ENCODE measurements around the gene PPP1R1C. TPM values are rescaled to one million over a fixed set of nuclear protein-coding genes. Genes with fewer than 3 reads are reported as not detected.

PPP1R1C gene
- total RNA-seq, 1 donor from 2014 or later, result 1.7 TPM

GRCh38 chr2:182142062-182142461, 156.4 kb downstream of the PPP1R1C start:
- DNase-seq (ENCODE audit: low read depth, low spot score), result no peak
- Mint-ChIP-seq H3K4me1 (peaks cover 3% of the 10 kb centered on the region), H3K9me3 (no peaks in the 10 kb centered on the region), H3K27ac (ENCODE audit: unreplicated experiment) (no peak overlapping the region), H3K27me3 (ENCODE audit: low read depth) (no peaks in the 10 kb centered on the region), H3K36me3 (ENCODE audit: low read depth) (peaks cover 2% of the 10 kb centered on the region), H3K4me3 (no peak overlapping the region)
- TF ChIP-seq, protein P1, sequence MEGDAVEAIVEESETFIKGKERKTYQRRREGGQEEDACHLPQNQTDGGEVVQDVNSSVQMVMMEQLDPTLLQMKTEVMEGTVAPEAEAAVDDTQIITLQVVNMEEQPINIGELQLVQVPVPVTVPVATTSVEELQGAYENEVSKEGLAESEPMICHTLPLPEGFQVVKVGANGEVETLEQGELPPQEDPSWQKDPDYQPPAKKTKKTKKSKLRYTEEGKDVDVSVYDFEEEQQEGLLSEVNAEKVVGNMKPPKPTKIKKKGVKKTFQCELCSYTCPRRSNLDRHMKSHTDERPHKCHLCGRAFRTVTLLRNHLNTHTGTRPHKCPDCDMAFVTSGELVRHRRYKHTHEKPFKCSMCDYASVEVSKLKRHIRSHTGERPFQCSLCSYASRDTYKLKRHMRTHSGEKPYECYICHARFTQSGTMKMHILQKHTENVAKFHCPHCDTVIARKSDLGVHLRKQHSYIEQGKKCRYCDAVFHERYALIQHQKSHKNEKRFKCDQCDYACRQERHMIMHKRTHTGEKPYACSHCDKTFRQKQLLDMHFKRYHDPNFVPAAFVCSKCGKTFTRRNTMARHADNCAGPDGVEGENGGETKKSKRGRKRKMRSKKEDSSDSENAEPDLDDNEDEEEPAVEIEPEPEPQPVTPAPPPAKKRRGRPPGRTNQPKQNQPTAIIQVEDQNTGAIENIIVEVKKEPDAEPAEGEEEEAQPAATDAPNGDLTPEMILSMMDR (conservative IDR thresholded peaks at IDR 0.05), result no peak

DNA sequence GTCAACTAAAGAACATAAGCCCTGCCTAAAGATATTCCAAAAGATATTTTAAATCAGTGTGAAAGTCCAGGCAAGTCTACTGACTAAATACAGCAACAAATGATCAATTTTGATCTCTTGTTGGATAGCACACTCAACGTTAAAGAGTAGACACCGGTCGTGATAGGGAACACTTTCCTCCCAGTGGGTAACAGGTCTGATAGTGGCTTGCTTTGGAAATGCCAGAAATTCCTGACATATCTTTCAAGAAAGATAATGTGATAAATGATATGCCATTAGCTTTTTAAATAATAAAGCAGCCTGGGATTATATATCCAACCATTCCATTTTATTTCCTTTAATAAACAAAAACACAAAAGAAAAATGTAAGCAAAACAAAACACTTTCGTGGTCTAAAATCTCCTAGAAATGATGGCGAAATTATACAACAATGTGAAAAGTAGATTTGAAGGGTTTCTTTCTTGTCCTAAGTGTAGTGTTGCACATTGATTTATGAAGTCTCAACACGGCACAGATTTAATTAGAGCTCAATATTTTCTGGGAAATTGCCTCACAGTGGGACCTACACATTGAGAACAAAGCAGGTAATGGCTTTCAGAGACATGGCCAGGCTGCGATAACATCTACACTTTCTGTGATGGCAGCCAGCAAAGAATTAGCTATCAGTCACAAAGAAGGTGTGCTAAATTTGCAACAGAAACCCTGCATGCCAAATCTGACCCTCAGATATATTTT, 158.6 kb downstream of the PPP1R1C start:
- Mint-ChIP-seq H3K27me3 (ENCODE audit: low read depth) (no peaks in the 10 kb centered on the region), H3K9me3 (no peaks in the 10 kb centered on the region), H3K4me3 (no peak overlapping the region), H3K4me1 (peaks cover 3% of the 10 kb centered on the region), H3K36me3 (ENCODE audit: low read depth) (peaks cover 2% of the 10 kb centered on the region), H3K27ac (ENCODE audit: unreplicated experiment) (no peak overlapping the region)
- no peak for DNase-seq (ENCODE audit: low read depth, low spot score)
- TF ChIP-seq, protein P1 (conservative IDR thresholded peaks at IDR 0.05), result no peak

DNA sequence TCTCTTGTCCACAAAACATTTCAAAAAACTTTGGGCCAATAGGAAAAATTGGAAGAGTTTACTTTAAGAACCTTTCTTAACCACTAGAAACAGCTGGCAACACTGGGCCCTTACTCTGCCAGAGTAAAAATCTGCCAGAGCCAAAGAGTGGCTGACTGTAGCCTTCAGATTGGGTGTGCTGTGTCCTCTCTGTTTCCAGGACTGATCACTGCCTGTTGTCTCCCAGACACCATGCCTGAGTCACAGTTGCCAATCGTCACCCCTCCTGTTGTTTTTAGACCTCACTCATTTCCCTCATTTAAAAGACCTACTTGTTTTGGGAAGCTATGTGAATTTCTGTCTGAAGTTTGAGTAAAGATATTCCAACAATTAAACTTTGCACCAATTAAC, 159.1 kb downstream of the PPP1R1C start:
- Mint-ChIP-seq H3K4me1 (peaks cover 3% of the 10 kb centered on the region), H3K27ac (ENCODE audit: unreplicated experiment) (no peak overlapping the region), H3K27me3 (ENCODE audit: low read depth) (no peaks in the 10 kb centered on the region), H3K36me3 (ENCODE audit: low read depth) (peaks cover 2% of the 10 kb centered on the region), H3K9me3 (no peaks in the 10 kb centered on the region), H3K4me3 (no peak overlapping the region)
- DNase-seq (ENCODE audit: low read depth, low spot score), result no peak
- TF ChIP-seq, protein P1 (conservative IDR thresholded peaks at IDR 0.05), result no peak

DNA sequence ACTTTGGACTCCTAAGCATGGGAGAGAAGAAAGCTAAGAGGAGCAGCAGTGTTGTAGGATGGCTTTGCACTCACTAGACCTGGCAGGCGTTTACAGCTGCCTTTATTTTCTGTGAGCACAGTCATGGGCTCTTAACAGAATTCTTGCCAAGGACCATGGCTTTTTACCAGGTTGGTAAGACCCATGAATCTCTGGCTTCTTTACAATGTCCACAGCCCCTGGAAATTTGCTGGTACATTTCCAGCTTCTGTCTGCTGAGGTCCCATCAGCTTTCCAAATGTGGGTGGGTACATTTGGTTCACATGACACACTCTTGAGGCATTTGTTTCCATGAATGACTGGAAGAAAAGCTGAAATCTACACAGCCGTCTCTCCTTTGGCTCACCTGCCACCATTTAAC, 162.7 kb downstream of the PPP1R1C start:
- H3K27me3 Mint-ChIP-seq (ENCODE audit: low read depth), result no peaks in the 10 kb centered on the region
- no peak overlapping the region for H3K4me3 Mint-ChIP-seq
- H3K9me3 Mint-ChIP-seq, result no peaks in the 10 kb centered on the region
- H3K27ac Mint-ChIP-seq (ENCODE audit: unreplicated experiment), result no peak overlapping the region
- H3K36me3 Mint-ChIP-seq (ENCODE audit: low read depth), result peaks cover 2% of the 10 kb centered on the region
- TF ChIP-seq, protein P1 (conservative IDR thresholded peaks at IDR 0.05), result no peak
- DNase-seq (ENCODE audit: low read depth, low spot score), result no peak
- H3K4me1 Mint-ChIP-seq, result no peaks in the 10 kb centered on the region

DNA sequence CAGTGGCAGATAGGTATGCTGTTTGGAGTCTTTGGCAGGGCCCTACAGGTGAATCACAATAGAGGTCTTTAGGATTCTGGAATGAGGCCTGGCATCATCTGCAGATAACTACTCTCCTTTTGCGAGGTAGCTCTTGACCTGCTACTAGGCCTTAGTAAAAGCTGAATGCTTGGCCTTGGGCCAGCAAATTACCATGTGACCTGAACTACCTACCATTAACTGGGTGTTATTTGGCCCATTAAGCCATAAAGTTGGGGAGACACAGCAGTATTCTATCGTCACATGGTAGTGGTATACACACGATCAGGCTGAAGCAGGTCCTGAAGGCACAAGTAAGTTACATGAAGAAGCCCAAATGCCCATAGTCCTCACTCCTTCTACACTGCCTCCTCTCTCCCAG, 178.2 kb downstream of the PPP1R1C start:
- Mint-ChIP-seq H3K27ac (ENCODE audit: unreplicated experiment) (no peak overlapping the region), H3K4me1 (no peaks in the 10 kb centered on the region), H3K27me3 (ENCODE audit: low read depth) (no peaks in the 10 kb centered on the region), H3K4me3 (no peak overlapping the region), H3K9me3 (no peaks in the 10 kb centered on the region), H3K36me3 (ENCODE audit: low read depth) (no peaks in the 10 kb centered on the region)
- DNase-seq (ENCODE audit: low read depth, low spot score), result no peak
- TF ChIP-seq, protein P1 (conservative IDR thresholded peaks at IDR 0.05), result no peak
